ENCODE data around the gene PUS3.

The PUS3 gene

GRCh38 chr11:125902927-125903710 is at the start of gene PUS3:
PUS3 (minus strand) TSS chr11:125903206; CDS start chr11:125896284, 6,922 bp downstream.
- peak; percentile 86 for DNase-seq (ENCODE audit: low read depth)

- DNase-seq (ENCODE audit: low read depth), result no peak
Observed at GRCh38 chr11:125952559-125952958, 49.6 kb upstream of the PUS3 start.

GRCh38 chr11:125951731-125952130 is 48.7 kb upstream of the PUS3 start:
- DNase-seq (ENCODE audit: low read depth), result no peak

- DNase-seq (ENCODE audit: low read depth), result peak; percentile 3
Observed at GRCh38 chr11:125950696-125951651, 48.0 kb upstream of the PUS3 start.

- DNase-seq (ENCODE audit: low read depth), result no peak
Observed at GRCh38 chr11:125950178-125950490, 47.1 kb upstream of the PUS3 start.

GRCh38 chr11:125949271-125950177 is 46.5 kb upstream of the PUS3 start:
- no peak for DNase-seq (ENCODE audit: low read depth)

- no peak for DNase-seq (ENCODE audit: low read depth)
Observed at GRCh38 chr11:125948278-125949051, 45.5 kb upstream of the PUS3 start.

GRCh38 chr11:125947419-125948277 is 44.6 kb upstream of the PUS3 start:
- DNase-seq (ENCODE audit: low read depth), result no peak

- no peak for DNase-seq (ENCODE audit: low read depth)
Observed at GRCh38 chr11:125946712-125947418, 43.9 kb upstream of the PUS3 start.

GRCh38 chr11:125945797-125946520 is 43.0 kb upstream of the PUS3 start, which contains the start of gene VSIG10L2:
VSIG10L2 (plus strand) TSS chr11:125946044; CDS start chr11:125946056, 12 bp downstream.
- DNase-seq (ENCODE audit: low read depth), result no peak

GRCh38 chr11:125945011-125945796 is 42.2 kb upstream of the PUS3 start:
- DNase-seq (ENCODE audit: low read depth), result no peak

- DNase-seq (ENCODE audit: low read depth), result no peak
Observed at GRCh38 chr11:125944350-125945010, 41.5 kb upstream of the PUS3 start.

- no peak for DNase-seq (ENCODE audit: low read depth)
Observed at GRCh38 chr11:125943661-125944349, 40.8 kb upstream of the PUS3 start.

- DNase-seq (ENCODE audit: low read depth), result no peak
Observed at GRCh38 chr11:125942771-125943428, 39.9 kb upstream of the PUS3 start.

- DNase-seq (ENCODE audit: low read depth), result peak; percentile 18
Observed at GRCh38 chr11:125941619-125942611, 38.9 kb upstream of the PUS3 start.

Data from EH (cell line).